Heart left ventricle (tissue), 16 donors: ENCODE measurements around the gene PYDC2. TPM values are rescaled to one million over a fixed set of nuclear protein-coding genes. Genes with fewer than 3 reads are reported as not detected.

Experiments
- ATAC-seq, 4 donors: fragments of 200-7000 bp; cut with Tn5 transposase; one replicate each; pipeline ENCODE4 v1.9.1; 2020 to 2022; ENCODE audit warnings: moderate library complexity in 4 of 4, mild to moderate bottlenecking in 3 of 4, moderate number of reproducible peaks in 1 of 4
- DNase-seq, 5 donors: peaks; one replicate each; pipeline ENCODE4 v3.0.0-alpha.2; 2020
- H3K27ac ChIP-seq, 12 donors: fragments of 200-600 bp; sonication (generic) in 4 of 12; one replicate each; pipeline versions ENCODE4 v1.5.0 to v1.8.0; 2016 to 2022; ENCODE audit warnings: mild to moderate bottlenecking in 2 of 12
- H3K27me3 ChIP-seq, 9 donors: fragments of 200-600 bp; sonication (generic) in 2 of 9; one replicate each; pipeline versions ENCODE4 v1.5.1 to v1.8.0; 2016 to 2022; ENCODE audit warnings: mild to moderate bottlenecking in 3 of 9
- H3K36me3 ChIP-seq, 9 donors: fragments of 200-600 bp; sonication (generic) in 2 of 9; one replicate each; pipeline versions ENCODE4 v1.5.0 to v1.8.0; 2018 to 2022; ENCODE audit warnings: mild to moderate bottlenecking in 2 of 9
- H3K4me1 ChIP-seq, 12 donors: fragments of 200-600 bp; sonication (generic) in 4 of 12; one replicate each; pipeline versions ENCODE4 v1.5.0 to v1.8.0; 2016 to 2022; ENCODE audit warnings: mild to moderate bottlenecking in 3 of 12
- H3K4me3 ChIP-seq, 12 donors: fragments of 200-600 bp; sonication (generic) in 4 of 12; one replicate each; pipeline versions ENCODE4 v1.5.0 to v1.8.0; 2017 to 2022; ENCODE audit warnings: mild to moderate bottlenecking in 9 of 12, moderate library complexity in 4 of 12
- H3K9me3 ChIP-seq, 12 donors: fragments of 200-600 bp; sonication (generic) in 4 of 12; one replicate each; pipeline versions ENCODE4 v1.5.0 to v1.8.0; 2016 to 2022; ENCODE audit warnings: mild to moderate bottlenecking in 1 of 12
- CTCF ChIP-seq, 12 donors: fragments of 200-600 bp; sonication (generic) in 4 of 12; IDR thresholded peaks; one replicate each; pipeline versions ENCODE4 v1.5.0 to v1.8.0; 2018 to 2022; ENCODE audit warnings: antibody characterized with exemption in 12 of 12, mild to moderate bottlenecking in 5 of 12
- POLR2A ChIP-seq, 2 donors: fragments of 450-650 bp; IDR thresholded peaks; one replicate each; pipeline ENCODE4 v1.6.1; 2017; ENCODE audit warnings: antibody characterized with exemption in 2 of 2, mild to moderate bottlenecking in 2 of 2, moderate library complexity in 2 of 2
- WGBS, 4 donors: extraction: QIAGEN DNeasy Blood & Tissue Kit in 2 of 4; methylation state at CpG; one replicate each; pipeline versions ENCODE4 v1.1.5 to v1.1.7; 2013 to 2018; 5-methylcytosine and 5-hydroxymethylcytosine counted together
- intact Hi-C, 10 donors: fragments of 100-400 bp; cut with DNase I; formaldehyde crosslinking; loops; one replicate each; pipeline versions ENCODE4 v1.11.1 to v1.14.2; 2022
- long read RNA-seq, 3 donors: library from polyadenylated mRNA; unstranded; transcript quantifications; one replicate each; pipeline ENCODE4 v2.0.0, GENCODE V29; 2020 to 2021
- polyA plus RNA-seq, 2 donors: library from polyadenylated mRNA; stranded (reverse); fragments of 200-250 nt; gene quantifications; one replicate each; pipeline ENCODE4 v1.2.3, GENCODE V29; 2013
- total RNA-seq, 9 donors: library from RNA; depleted of rRNA in 2 of 9; stranded (reverse); fragments of >200 nt in 2 of 9; fragmentation: NEBNext Ultra II Directional in 3 of 9; extraction: Animal tissue kit (Norgen Biotek cat#: 25700) in 3 of 9; gene quantifications; one replicate each; pipeline versions ENCODE4 v1.1.0 to v1.2.4, GENCODE V29; 2016 to 2023
- donor health status: ischemic (EF 13 %, LVEDD 7.1; RV severe dilation, severe dysfunction).
- donor health status: healthy with polysubstance abuse.
- donor health status: DM: no; HTN: yes; CAD: no.
- donor health status: DM: no; HTN: no; CAD: no.
- donor health status: ischemic (EF 25% LVEDD 6.9; RV normal size, moderate dysfunction).
- donor health status: ischemic (EF 25% LVEDD 5.7; RV mildly dilated, moderate dysfunction).
- donor health status: healthy.
- donor health status: DM: yes; HTN: yes; CAD: no.
- donor health status: ischemic (EF 35%, LVEDD 5.7; RV mildly dilated, moderate dysfunction).
- donor health status: nonischemic (EF 11% LVEDD 7.7; RV severe dilation, severe dysfunction).
- donor health status: DM: yes; HTN: yes; CAD: no.
- donor health status: PGD.
- donor health status: ischemic (EF 29% LVEDD 5.4; RV normal size, mild dysfunction).
- donor health status: nonischemic (EF 23%, LVEDD 6.1; RV moderate dilation, normal function).

PYDC2 gene
- not detected for total RNA-seq
- polyA plus RNA-seq, result not detected
- long read RNA-seq, donor 1, result 0 reads
- long read RNA-seq, donor 2, result 0 reads
- long read RNA-seq, donor 3, result 0 reads

DNA sequence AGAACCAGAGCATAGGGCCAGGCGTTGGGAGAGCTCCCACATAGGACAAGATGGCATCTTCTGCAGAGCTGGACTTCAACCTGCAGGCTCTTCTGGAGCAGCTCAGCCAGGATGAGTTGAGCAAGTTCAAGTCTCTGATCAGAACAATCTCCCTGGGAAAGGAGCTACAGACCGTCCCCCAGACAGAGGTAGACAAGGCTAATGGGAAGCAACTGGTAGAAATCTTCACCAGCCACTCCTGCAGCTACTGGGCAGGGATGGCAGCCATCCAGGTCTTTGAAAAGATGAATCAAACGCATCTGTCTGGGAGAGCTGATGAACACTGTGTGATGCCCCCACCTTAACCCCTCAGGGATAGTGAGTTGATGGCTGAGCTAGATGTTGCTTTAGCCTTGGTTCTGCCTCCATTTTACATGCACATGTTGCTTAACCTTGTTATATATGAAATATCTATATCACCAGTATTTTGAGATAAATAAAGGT lies at the start of gene PYDC2:
Gene PYDC2 (plus strand): TSS at position 51 of the 483 bp plus-strand sequence. CDS start 0 bp downstream, at position 51.
- Histone ChIP-seq H3K36me3 (no peaks in the 10 kb centered on the region), H3K27ac (no peak within 1 kb of the TSS), H3K4me1 (no peaks in the 10 kb centered on the region), H3K4me3 (no peak within 1 kb of the TSS), H3K27me3 (no peaks in the 10 kb centered on the region), H3K9me3 (peaks cover 0 to 4% (median 0%) of the 10 kb centered on the region in 12 donors)
- 67 to 77% (median 70%) methylated on average over 3 of the region's 3 CpGs for WGBS, 4 donors
- DNase-seq, result no peak
- intact Hi-C loops, result no loop called here
- TF ChIP-seq CTCF (IDR thresholded peaks at IDR 0.05) (no peak), POLR2A (IDR thresholded peaks at IDR 0.05) (no peak)
- no peak for ATAC-seq

- DNase-seq, result no peak
- no peaks in the 10 kb centered on the region for H3K27me3 ChIP-seq
- no peak overlapping the region for H3K27ac ChIP-seq
- peaks cover 0 to 3% (median 0%) of the 10 kb centered on the region in 12 donors for H3K4me1 ChIP-seq
- WGBS, 4 donors, result 57 to 68% (median 66%) methylated on average over 1 of the region's 1 CpG
- intact Hi-C loops, result loop anchor here in 2 of 10 donors (10.0 kb wide), 2 partner anchors 402 to 712 kb away; no protein-coding TSS in a partner anchor
- peaks cover 0 to 16% (median 7%) of the 10 kb centered on the region in 12 donors for H3K9me3 ChIP-seq
- ATAC-seq, result no peak
- no peaks in the 10 kb centered on the region for H3K36me3 ChIP-seq
- TF ChIP-seq CTCF (IDR thresholded peaks at IDR 0.05) (no peak), POLR2A (IDR thresholded peaks at IDR 0.05) (no peak)
- H3K4me3 ChIP-seq, result no peak overlapping the region
Measured at GRCh38 chr3:191412759-191413158, 48.2 kb upstream of the PYDC2 start.

GRCh38 chr3:191414286-191414685 lies 46.7 kb upstream of the PYDC2 start:
- no peak for ATAC-seq
- H3K27me3 ChIP-seq, result no peaks in the 10 kb centered on the region
- H3K27ac ChIP-seq, result no peak overlapping the region
- WGBS, 4 donors, result 30 to 40% (median 34%) methylated on average over 2 of the region's 2 CpGs
- intact Hi-C loops, result loop anchor here in 2 of 10 donors (10.0 kb wide), 2 partner anchors 401 to 711 kb away; no protein-coding TSS in a partner anchor
- H3K4me1 ChIP-seq, result peaks cover 0 to 3% (median 0%) of the 10 kb centered on the region in 12 donors
- no peak for DNase-seq
- H3K36me3 ChIP-seq, result no peaks in the 10 kb centered on the region
- H3K4me3 ChIP-seq, result no peak overlapping the region
- peaks cover 0 to 15% (median 7%) of the 10 kb centered on the region in 12 donors for H3K9me3 ChIP-seq
- TF ChIP-seq CTCF (IDR thresholded peaks at IDR 0.05) (no peak), POLR2A (IDR thresholded peaks at IDR 0.05) (no peak)

GRCh38 chr3:191414732-191415131 lies 46.2 kb upstream of the PYDC2 start:
- no peaks in the 10 kb centered on the region for H3K36me3 ChIP-seq
- no peak for DNase-seq
- TF ChIP-seq CTCF (IDR thresholded peaks at IDR 0.05) (no peak), POLR2A (IDR thresholded peaks at IDR 0.05) (no peak)
- H3K9me3 ChIP-seq, result peaks cover 0 to 11% (median 4%) of the 10 kb centered on the region in 12 donors
- H3K27ac ChIP-seq, result no peak overlapping the region
- no peak for ATAC-seq
- intact Hi-C loops, result loop anchor here in 8 of 10 donors (5.0 to 10.0 kb wide), 5 partner anchors 398 to 1028 kb away; no protein-coding TSS in a partner anchor
- H3K4me3 ChIP-seq, result no peak overlapping the region
- 88 to 98% (median 93%) methylated on average over 1 of the region's 1 CpG for WGBS, 4 donors
- H3K27me3 ChIP-seq, result no peaks in the 10 kb centered on the region
- H3K4me1 ChIP-seq, result peaks cover 0 to 3% (median 0%) of the 10 kb centered on the region in 12 donors
